GM18502 (cell line): Measurements from ENCODE around the gene WDR45B.

Experiments
- ATAC-seq: cut with Tn5 transposase; IDR thresholded peaks from one replicate; pipeline ENCODE4 v1.9.1; 2021; ENCODE audit warnings: mild to moderate bottlenecking; ENCODE audit not compliant: unreplicated experiment, poor library complexity

The WDR45B gene

DNA sequence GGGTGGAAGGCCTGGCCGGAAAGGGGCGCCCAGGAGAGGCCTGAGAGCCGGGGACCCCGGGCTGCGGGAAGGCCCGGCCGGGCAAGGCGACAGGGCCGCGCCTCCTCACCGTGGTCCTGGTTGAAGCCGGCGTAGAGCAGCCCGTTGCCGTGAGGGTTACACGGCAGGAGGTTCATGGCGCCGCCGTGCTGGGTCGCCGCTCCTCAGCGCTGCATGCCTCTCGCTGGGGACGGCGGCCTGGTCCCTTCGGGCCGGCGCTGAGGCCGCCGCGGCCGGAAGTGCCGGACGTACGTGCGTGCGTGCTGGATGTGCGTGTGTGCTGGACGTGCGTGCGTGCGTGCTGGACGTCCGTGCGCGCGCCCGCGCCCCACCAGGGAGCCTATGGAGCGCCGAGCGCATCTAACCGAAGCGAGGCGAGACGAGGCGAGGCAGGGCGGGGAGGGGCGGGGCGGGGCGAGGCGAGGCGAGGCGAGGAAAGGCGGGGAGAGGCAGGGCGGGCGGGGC, at the start of gene WDR45B:
TSS of gene WDR45B (minus strand) at position 280 of the 504 bp plus-strand sequence. CDS start at position 176, 104 bp downstream.
- peak; percentile 79 for ATAC-seq

DNA sequence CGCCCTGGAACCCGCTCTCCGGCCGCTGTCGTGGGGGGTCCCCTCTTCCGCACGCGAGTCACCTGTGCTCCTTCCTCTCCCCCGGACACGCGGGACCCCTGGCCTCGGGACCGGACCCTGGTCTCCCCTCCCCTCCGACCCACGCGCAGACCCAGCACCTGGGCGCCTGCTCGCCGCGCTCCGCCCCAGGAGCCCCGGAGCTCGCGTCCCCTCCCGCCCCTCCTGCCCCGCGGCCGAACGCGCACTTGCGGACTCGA, 49.5 kb upstream of the WDR45B start:
- ATAC-seq = no peak

DNA sequence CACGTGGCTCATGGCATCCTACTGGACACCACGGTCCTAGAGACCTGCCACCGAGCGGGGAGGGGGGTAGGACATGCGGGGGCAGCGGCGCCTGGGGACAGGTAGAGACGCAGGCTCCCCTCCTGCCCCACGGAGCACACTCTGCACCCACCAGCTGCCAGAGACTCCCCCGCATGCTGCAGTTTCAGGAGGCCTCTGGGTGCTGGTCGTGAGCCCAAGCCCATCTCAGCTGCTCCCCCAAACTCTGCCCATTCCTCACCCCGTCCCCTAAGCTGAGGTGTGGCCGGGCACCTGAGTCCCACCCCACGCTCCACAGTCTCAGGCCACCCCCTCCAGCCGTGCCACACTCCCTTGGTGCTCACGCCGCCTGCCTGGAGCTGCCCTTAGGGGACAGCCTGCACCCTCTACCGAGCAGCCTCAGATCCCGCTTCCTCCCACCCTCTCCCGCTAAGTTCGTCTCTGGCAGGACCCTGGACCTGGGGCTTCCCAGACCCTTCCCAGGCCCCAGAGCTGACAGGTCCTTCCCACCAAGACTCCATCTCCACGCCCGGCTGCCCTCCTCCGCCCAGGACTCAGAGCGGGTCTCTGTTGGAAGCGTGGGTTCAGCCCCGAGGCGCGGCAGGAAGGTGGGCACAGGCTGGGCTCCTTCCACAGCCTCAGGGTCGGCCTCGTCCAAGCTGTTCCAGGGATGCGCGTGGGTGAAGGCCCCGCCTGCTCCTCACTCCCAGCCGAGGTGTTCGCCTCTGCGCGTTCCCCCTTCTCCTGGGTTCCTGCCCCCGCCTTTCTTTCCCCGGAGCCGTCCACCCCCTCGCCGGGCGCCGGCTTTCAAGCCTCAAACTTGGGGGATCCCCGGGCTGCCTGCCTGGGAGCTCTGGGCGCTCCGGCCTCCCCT, 48.9 kb upstream of the WDR45B start:
- no peak for ATAC-seq

DNA sequence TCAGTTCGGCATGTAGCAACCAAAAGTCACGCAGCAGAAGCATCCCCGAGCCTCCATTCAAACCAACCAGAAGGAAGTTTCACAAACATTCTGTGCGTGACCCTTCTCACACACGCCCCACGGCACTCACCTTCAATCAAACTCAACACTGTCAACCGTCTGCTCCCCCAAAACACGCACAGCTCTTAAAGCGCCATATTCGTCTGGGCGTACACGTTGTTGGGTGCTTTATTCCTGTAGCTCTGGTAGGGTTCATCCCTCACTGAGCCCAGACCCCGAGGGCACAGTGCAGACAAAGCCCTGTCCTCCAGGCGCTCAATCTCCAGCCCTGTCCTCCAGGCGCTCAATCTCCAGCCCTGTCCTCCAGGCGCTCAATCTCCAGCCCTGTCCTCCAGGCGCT, 48.0 kb upstream of the WDR45B start:
- no peak for ATAC-seq

DNA sequence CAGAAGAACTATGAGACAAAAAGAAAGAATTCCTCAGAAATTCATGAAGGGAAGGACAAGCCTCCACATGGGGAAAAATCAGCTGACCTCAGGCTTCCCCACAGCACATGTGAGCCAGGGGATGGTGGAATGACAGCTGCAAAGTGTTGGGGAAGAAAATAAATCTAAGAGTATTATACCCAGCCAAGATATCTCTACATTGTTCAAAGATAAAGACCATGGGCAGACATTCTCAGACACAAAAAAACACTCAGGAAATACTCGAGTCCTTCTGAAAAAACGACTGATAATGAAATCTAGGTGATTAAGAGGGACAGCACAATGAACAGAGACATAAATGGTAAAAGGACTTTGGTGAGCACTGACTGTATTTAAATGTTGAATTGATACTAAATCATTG, 46.4 kb upstream of the WDR45B start:
- no peak for ATAC-seq

DNA sequence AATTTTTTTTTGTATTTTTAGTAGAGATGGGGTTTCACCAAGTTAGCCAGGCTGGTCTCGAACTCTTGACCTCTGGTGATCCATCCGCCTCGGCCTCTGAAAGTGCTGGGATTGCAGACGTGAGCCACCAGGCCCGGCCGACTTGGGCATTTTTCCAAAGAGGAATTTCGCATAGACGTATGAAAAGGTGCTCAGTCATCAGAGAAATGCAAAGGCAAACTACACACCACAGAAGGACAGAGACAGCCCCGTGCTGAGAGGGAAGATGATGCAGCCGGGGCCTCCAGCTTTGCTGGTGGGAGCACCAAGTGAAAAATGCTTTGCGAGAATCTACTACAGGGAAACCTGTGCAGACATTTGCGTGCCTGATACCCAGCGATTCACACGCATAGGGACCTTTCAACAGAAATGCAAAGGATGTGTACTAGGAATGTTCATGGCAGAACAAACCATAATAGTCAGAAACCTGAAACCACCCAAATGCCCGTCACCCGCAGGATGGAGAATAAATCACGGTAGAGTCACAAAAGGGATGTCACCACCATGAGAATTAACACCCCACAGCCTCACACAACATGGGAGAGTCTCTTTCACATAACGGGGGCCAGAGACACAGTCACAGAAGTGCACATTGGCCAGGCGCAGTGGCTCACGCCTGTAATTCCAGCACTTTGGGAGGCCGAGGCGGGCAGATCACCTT, 45.1 kb upstream of the WDR45B start:
- no peak for ATAC-seq

DNA sequence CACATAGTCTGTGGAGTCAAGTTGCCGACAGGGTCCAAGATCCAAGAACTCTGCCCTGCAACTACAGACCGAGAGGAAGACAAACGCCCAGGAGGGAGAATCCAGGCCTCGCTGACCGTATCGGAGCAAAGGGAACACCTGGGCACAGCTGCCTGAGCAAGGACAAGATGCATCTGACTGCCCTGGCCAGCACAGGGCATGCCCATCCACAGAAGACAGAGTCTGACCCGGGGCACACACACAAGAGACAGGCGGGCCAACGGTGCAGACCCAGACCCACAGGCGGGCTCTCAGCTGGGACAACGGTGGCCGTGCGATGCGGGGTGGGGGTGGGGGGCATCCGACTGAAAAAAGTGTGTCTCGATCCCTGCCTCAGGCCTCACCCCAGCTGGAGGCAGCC, 44.0 kb upstream of the WDR45B start:
- ATAC-seq = no peak

DNA sequence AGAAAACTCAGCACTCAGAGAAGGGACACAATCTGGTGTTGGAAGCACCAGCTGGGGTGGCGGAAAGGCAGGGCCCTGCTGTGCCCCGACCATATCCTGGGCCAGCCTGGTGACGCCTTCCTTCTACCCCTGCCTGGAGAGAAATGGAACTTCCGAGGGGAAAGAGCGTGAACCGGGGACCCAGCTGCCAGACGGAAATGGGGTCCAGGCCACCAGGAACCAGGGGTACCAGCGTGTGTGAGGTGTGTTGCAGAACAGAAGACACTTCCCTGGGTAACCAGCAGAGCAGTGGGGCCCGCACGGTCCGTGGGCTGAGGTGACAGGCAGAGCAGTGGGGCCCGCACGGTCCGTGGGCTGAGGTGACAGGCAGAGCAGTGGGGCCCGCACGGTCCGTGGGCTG, 43.5 kb upstream of the WDR45B start:
- no peak for ATAC-seq

DNA sequence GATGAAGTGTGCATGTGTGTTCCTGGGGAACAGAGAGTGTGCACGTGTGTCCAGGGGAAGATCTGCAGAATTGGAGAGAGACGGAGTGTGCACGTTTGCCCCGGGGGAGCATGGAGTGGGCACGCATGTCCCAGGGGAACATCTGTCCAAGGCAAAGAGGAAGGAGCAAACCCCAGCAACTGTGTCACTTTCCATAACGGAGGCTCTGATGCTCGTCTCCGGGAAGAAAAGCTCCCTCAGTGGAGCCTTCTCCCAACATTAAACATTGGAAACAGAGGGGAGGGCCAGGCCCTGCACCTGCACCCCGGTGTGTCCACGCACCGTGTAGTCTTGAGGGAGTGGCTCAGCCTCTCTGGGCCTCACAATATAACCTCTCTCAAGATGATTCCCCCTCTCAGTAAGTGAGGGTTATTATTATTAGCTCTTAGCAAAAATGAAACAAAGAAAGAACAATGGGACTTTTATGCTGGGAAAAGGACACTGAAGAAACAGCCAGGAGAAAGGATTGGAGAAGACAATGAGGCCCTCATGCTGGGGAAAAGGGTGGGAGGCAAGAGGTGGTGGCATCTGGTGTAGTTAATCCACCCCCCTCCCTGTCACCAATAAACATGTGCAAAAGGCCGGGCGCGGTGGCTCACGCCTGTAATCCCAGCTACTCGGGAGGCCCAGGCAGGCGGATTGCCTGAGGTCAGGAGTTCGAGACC, 42.7 kb upstream of the WDR45B start:
- ATAC-seq = no peak

DNA sequence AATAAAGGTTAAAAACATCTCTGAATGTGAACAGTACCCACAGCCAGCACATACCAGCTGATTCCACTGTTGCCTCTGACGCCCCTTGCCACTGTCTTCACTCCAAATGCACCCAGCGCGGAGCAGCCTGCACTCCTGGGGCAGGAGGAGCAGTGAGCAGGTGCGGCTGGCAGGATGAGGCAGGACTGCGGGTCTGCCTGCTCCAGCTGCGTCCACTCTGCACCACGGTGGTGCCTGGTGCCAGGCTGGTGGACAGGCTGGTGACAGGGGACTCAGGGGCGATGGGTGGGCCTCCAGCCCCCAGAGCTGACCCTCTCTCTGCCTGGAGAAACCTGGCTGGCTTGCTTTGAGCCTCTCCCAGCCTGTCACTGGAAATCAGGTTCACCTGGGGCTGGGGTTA, 40.8 kb upstream of the WDR45B start:
- ATAC-seq = no peak

DNA sequence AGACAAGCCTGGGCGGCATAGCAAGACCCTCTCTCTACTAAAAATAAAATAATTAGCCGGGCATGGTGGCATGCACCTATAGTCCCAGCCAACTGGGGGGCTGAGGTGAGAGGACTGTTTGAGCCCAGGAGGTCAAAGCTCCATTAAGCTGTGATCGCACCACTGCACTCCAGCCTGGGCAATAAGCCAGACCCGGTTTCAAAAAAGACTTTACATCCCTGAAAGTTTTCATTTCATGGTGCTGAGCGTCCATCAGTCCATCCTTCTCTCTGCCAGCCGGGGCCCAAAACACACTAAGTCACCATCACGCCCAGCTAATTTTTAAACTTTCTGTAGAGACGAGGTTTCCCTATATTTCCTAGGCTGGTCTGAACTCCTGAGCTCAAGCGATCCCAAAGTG, 39.6 kb upstream of the WDR45B start:
- ATAC-seq = no peak

DNA sequence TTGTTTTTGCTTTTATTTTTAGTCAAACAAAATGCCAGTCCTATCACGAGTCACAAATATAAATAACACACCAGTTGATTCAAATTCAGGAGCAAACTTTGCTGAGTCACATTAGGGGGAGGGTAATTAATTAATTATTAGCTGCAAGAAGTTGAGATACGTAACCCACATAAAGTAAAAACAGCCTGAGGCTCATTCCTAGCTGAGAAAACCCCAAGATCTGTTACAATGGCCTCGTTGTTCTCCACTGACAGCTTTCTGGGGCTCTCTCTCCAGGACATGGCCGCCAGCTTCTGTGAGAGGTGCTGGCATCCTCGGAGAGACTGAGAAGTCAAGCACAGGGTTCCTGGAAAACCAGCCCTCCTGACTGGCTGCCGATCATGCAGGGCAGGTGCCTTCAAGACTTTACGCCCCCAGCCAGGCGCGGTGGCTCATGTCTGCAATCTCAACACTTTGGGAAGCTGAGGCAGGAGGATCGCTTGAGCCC, 39.2 kb upstream of the WDR45B start:
- no peak for ATAC-seq

DNA sequence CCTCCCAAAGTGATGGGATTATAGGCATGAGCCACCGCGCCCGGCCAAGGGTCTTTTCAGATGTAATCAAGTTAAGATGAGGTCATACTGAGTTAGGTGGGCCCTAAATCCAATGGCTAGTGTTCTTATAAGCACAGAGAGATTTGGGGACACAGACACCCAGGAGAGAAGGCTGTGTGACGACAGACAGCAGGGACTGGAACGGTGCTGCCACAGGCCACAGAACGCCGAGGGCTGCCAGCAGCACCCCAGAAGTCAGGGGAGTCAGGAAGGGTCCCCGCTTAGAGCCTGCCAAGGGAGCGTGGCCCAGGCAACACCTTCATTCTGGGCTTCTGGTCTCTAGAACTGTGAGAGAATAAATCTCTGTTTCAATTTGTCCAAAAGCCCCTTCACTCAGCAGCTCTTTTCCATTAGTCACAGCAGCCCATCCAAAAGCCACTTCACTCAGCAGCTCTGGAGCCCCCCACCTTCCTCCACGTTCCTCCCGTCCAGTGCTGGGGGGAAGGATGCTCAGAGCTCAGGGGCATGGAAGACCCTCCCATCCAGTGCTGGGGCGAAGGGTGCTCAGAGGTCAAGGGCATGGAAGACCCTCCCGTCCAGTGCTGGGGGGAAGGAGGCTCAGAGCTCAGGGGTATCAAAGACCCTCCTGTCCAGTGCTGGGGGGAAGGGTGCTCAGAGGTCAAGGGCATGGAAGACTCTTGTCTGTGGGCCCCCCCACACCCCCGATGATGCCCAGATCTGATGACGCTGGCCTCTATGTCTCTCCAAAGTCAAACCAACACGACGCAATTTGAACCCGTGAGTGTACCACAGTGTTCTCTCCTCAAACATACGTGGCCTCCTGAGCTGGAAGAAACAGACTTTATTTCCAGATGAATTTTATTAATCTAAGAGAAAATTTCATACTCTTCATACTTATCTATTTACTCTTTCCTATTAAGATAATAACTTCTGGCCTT, 38.4 kb upstream of the WDR45B start:
- ATAC-seq = no peak

DNA sequence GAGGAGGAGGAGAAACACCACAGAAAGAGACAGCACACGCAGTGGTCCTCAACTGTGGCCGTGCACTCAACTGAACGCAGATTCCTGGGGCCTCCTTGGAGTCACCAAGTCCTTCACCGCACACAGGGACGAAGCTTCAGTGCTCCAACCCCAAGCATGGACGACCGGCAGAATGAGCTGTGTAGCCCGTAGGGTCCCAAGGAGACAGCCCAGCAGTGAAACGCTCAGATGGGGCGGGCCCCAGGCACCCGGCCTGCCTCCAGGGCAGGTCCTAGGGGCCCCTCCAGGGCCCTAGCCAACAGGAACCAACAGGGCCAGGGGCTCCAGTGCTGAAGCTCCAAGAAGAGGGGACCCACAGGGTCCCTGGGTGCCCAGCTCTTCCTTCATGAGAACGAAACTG, 37.0 kb upstream of the WDR45B start:
- no peak for ATAC-seq

DNA sequence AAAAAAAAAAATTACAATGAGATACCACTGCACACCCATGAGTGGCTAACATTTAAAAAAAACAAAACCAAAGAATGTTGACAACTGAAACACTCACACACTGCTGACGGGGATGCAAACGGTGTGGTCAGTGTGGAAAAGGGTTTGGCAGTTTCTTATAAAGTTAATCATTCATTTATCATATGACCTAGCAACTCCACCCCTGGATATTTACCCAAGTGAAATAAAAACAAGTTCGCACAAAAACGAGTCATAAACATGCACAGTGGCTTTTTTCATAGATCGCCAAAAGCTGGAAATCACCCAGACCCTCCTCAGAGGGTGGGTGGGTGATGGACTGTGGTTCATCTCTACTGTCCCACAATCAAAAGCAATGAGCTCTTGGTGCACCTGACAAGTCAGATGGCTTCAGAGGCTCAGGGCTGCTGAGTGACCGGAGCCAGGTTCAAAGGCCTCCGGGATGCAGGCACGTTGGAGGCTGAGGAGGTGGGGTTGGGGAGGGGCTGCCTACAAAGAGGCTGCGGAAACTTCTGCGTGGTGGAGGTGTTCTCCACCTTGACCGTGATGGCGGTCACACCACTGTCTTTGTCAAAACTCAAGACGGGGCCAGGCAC, 36.1 kb upstream of the WDR45B start:
- ATAC-seq = no peak

DNA sequence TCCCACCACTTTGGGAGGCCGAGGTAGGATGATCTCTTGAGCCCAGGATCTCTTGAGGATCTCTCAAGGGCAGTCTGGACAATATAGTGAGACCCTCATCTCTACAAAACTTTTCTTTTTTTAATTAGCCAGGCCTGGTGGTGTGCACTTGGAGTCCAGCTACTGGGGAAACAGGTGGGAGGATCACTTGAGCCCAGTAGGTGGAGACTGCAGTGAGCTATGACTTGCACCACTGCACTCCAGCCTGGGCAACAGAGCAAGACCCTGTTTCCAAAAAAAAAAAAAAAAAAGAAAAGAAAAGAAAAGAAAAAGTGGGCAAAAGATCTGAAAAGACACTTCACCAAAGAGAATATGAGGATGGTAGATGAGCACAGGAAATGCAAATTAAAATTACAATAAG, 35.3 kb upstream of the WDR45B start:
- no peak for ATAC-seq

DNA sequence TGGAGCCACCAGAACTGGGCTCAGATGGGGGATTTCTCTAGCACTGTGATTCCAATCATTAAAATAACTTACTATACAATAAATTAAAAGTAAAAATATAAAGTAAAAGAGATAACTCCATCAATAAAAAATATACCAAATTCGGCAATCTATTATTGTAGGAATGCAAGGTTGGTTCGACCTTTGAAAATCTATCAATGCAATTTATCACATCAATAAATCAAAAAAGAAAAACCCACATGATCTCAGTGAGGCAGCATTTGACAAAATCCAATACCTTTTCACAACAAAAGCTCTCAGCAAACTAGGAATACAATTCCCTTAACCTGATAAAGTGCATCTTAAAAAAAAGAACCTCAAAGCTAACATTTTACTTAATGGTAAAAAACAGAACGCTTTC, 33.3 kb upstream of the WDR45B start:
- no peak for ATAC-seq

DNA sequence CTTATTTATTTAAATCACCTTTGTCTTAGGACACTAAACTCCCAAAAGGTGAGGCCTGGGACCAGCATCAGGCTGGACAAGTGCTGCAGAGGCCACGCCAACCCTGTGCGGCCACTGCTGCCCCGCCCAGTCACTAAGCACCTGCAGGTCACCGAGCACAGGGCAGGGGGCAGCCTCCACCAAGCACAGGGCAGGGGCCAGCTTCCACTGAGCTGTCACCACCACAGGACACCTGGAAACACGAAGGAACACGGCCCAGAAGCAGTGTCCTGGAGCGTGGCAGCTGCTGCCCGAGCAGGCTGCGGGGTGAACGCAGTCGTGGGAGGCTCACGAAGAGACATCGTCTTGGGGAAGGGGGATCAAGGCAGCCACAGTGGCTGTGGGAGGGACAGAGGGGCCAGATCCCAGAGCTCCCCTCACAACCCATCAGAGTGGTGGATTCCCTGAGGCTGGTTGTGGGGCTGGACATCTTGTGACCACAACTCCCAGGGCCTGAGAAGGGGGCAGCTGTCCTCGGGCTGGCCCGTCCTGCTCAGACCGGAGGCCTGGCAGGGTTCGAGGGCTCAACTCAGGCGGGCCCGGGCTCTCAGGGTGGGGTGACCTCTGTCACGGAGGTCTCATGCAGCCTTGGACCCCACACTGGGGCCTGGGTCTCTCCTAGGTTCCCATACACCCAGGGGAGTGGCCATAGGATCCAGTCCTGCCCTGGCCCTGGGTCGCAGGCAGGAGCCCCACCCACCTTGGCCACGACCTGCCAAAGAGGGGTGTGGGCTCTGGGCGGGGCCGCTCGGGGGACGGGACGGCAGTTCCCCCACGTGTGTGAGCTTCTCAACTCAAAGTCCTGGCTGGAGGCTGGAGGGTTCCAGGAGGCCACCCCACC, 31.6 kb upstream of the WDR45B start:
- ATAC-seq = no peak
